GM20000 (cell line): ENCODE results near the gene CYTH2.

Source experiments
- DNase-seq: peaks from one replicate; pipeline ENCODE4 v3.0.0; 2012; ENCODE audit warnings: low spot score
- TF ChIP-seq, protein P1 (sequence below): IDR thresholded peaks from 2 replicates; pipeline ENCODE4 v1.5.1; 2012; ENCODE audit warnings: mild to moderate bottlenecking, control low read depth; ENCODE audit errors: extremely low read depth, missing control alignments

CYTH2 gene

DNA sequence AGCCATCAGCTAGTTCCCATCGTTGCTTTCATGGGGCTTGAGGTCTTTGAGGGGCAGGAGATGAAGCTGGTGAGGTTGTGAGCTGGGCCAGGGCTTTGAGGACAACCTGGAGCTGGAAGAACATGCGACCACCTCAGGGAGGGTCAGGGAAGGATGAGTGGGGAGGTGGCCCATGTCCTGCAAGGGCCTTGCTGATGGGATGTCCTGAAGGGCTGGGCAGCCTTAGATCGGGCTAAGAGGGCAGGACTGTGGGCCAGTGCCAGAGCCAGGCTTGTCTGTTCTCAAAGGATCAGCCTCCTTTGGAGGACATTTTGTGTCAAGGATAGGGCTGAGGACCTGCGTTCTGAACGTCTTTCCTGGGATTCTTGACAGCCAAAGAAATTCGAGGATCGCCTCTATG lies 10.5 kb downstream of the CYTH2 start:
- TF ChIP-seq, protein P1, sequence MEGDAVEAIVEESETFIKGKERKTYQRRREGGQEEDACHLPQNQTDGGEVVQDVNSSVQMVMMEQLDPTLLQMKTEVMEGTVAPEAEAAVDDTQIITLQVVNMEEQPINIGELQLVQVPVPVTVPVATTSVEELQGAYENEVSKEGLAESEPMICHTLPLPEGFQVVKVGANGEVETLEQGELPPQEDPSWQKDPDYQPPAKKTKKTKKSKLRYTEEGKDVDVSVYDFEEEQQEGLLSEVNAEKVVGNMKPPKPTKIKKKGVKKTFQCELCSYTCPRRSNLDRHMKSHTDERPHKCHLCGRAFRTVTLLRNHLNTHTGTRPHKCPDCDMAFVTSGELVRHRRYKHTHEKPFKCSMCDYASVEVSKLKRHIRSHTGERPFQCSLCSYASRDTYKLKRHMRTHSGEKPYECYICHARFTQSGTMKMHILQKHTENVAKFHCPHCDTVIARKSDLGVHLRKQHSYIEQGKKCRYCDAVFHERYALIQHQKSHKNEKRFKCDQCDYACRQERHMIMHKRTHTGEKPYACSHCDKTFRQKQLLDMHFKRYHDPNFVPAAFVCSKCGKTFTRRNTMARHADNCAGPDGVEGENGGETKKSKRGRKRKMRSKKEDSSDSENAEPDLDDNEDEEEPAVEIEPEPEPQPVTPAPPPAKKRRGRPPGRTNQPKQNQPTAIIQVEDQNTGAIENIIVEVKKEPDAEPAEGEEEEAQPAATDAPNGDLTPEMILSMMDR: no peak
- no peak for DNase-seq

DNA sequence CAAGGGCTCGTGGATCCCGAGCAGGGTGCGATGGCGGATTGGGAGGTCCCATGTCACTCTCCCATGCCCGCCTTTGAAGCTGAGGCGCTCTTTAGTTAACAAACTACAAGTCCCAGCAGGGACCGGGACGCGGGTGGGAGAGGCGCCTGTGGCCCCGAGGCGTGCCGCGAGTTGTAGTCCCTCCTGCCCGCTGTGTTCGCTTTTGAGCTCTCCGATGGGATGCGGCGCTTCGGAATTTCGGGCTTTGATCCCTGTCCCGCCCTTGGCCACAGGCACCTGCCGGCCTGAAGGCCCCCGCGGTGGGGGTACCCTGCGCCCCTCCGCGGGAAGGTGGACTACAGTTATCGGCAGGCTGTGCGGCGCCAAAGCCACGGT lies 11.0 kb downstream of the CYTH2 start:
- DNase-seq: no peak
- TF ChIP-seq, protein P1: no peak

DNA sequence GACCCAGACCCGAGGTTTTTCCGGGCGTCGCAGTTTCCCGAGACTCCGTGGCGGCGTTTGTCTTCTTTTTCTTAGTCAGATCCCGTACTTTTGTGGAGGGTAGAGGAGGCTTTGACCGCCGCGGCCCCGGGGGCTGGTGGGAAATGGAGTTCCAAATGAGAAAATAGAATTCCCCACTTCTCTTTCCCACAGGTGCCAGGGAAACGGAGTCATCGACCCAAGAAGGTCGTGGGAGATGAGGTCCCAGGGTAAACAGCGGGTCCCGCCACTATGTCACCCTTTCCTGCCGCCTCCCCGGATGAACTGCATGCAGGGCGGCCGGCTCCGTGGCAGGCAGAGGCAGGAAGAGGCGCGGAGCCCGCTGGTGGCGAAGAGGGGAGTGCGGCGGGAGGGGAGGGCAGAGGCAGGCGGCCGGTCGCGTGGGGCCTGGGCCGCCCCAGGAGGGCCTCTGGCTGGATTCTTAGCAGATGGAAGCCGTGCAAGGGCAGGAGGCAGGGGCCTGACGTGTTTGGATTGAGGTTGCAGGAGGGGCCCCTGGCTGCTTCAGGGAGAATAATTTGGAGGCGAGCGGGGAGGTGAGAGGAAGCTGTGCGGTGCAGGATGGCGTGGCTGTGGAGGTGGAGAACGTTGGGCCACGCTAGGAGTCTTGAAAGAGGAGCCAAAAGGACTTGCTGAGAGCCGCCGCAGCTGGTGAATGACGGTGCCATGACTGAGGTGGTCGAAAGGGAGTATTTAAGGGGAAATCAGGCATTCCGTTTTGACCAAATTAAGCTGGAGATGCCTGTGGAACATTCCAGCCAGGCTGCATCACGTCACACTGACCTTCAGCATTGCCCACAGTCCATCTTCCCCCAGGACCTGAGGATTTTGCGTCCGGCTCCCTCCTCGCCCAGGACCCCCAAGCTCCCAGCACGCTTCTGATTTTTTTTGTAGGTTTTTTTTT lies 11.7 kb downstream of the CYTH2 start:
- DNase-seq: no peak
- TF ChIP-seq, protein P1: no peak

DNA sequence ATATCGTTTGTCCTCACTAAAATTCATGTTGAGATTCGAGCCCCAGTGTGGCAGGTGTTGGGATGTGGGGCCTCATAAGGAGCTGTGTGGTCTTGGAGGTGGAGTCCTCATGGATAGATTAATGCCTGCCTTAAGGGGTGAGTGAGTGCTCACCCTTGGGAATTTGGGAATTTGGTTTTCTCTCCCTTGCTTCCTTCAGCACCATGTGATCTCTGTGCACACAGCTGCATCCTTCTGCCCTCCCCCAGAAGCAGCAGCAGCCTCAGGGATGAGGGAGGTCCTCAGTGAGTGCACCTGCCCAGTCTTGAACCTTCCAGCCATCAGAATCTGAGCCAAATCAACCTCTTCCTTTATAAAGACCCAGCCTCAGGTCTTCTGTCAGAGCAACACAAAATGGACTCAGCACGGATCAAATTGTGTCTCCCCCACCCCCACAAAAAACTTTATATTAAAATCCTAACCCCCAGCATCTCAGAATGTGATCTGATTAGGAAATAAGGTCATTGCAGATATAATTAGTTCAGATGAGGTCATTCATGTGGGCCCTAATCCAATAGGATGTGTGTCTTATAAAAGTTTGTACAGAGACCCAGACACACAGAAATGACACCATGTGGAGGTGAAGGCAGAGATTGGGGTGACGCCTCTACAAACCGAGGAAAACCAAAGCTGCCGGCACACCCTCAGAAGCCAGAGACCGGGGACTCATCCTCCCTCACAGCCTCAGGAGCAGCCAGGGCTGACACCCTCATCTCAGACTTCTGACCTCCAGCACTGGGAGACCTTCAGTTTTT lies 12.9 kb downstream of the CYTH2 start:
- DNase-seq: no peak
- TF ChIP-seq, protein P1: no peak

DNA sequence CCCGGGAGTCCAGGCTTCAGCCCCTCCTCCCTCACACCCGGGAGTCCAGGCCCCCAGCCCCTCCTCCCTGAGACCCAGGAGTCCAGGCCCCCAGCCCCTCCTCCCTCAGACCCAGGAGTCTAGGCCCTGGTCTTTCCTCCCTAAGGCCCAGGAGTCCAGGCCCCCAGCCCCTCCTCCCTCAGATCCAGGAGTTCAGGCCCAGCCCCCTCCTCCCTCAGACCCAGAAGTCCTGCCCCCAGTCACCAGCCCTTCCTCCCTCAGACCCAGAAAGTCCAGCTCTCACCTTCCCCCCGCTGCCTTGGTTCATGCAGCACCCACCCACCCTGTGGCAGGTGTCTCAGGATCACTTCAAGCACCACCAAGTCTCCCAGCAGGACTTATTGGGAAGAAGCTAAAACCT lies 14.1 kb downstream of the CYTH2 start:
- DNase-seq: no peak
- TF ChIP-seq, protein P1: no peak

DNA sequence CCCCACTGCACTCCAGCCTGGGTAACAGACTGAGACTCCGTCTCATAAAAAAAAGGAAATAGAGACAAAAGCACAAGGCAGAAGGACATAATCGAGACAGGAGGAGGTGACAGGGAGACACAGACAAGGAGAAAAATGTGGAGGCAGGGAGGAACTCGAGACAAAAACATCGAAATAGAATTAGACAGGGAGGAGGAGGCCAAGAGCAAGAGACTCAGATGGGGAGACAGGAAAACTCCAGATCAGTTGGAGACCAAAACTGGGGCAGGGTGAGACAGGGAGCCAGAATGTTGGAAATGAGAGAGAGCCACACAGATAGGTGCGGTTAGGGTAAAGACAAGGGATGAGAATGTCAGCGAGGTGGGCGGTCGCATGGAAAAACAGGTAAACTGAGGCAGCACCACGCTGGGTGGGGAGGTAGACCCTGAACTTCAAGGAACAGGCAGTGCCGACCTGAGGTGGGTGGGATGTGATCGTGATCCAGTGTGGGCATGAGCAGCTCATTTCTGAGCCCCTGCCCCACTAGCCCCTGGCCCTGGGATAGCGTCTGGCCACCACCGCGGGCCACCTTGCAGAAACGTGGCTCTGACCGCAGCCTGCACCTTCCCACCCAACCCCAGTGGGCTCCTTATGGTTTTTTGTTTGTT lies 15.2 kb downstream of the CYTH2 start:
- TF ChIP-seq, protein P1: no peak
- no peak for DNase-seq
